Mammary epithelial cell (primary cell): ENCODE data around the gene MAST4.

Source experiments
- CTCF ChIP-seq, 2 donors: IDR thresholded peaks in 1 of 2; conservative IDR thresholded peaks in 1 of 2; 2 replicates each; pipeline ENCODE4 v1.5.1; 2011 to 2012; ENCODE audit warnings: inconsistent platforms in 2 of 2, low read length in 2 of 2, mild to moderate bottlenecking in 2 of 2, control low read depth in 1 of 2, low read depth in 1 of 2; ENCODE audit not compliant: insufficient read depth in 1 of 2; ENCODE audit errors: extremely low read depth in 1 of 2
- EZH2 ChIP-seq: IDR thresholded peaks from 2 replicates; pipeline ENCODE4 v1.6.1; 2012; ENCODE audit warnings: low read length, inconsistent platforms, borderline replicate concordance

DNA sequence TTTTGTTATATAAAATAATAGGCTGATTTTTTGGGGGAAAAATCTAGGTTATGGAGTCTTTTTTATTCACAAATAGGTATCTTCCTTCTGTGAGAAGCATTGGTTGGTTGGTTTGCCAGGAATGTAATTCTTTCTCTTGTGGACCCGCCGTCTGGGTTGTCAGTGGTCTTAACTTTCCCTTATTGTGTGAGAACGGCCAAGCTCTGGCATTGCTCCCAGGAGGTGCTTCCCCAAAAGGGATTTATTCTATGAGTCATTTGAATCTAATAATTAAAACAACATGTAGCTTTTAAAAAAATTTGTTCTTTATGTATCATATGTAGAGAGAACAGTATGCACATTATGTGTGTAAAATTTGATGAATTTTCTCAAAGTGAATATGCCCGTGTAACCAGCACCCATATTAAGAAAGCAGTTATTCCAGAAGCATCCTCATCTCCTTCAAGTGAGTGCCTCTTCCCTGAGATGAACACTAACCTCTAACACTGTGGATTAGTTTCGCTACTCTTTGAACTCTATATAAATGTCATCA lies 114.4 kb downstream of the MAST4 start:
- TF ChIP-seq CTCF (conservative IDR thresholded peaks at IDR 0.05 in 1 of 2, IDR thresholded peaks at IDR 0.05 in 1 of 2; ENCODE audit: extremely low read depth in 1 of 2, insufficient read depth in 1 of 2, low read depth in 1 of 2, low read length in 2 of 2) (no peak), EZH2 (no peak)
